ENCODE results near the gene HHLA2. TPM values are rescaled to one million over a fixed set of nuclear protein-coding genes. Genes with fewer than 3 reads are reported as not detected.

Gene HHLA2
- polyA plus RNA-seq, 3 donors, result 0.08 to 0.25 TPM; not detected in 1

- WGBS, 3 donors, result 87 to 93% (median 91%) methylated on average over 7 of the region's 7 CpGs
- no peak overlapping the region for H3K27ac ChIP-seq (ENCODE audit: low read depth, low read length)
Observed at GRCh38 chr3:108380128-108380795, 83.9 kb downstream of the HHLA2 start.

DNA sequence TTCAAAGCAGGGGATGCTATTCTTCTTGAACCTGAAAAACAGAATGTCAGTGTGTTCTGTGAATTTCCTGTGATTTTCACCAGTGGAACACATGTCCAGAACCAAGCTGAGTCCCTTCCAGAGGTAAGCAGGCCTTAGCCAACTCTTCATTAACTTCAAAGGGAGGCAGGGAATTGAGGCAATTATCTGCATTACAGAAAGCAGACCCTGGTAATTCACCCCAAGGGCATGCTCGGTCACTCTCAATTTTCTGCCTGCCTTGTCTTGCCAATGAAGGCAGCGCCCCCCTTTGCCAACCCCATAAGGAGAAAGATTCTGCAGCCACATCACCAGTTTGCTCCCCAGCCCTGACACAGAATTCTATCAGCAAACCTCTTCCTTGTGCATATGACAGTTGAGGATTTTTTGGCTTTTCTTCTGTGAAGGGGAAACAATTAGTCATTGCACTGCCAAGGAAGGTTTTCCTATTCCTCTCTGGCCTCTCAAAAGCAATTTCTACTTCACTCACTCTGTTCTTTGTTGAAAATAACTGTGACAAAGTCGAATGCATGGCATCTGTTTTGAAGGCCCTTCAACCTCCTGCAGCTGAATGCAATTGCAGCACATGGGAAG, 85.3 kb downstream of the HHLA2 start:
- WGBS, 3 donors, result 64 to 74% (median 65%) methylated on average over 3 of the region's 3 CpGs
- no peak overlapping the region for H3K27ac ChIP-seq (ENCODE audit: low read depth, low read length)

GRCh38 chr3:108383306-108383705, 87.0 kb downstream of the HHLA2 start:
- no peak overlapping the region for H3K27ac ChIP-seq (ENCODE audit: low read depth, low read length)

DNA sequence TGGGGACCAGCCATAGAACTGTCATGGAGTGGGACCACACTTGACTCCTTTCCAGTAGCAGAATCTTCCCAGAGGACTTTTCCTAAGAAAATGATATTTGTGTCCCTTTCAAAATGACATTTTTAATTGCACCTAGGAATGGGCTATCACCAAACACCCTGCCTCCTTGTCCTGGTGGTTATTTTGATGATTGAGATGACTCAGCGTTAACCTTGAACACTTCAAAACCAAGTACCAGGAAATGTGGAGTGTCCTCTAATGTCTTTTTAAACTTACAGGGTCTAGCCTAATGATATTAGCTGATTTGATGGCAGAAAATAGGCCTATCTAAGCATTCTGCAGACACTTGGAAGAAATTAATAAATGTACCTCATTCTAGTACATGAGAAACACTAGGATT, 90.7 kb downstream of the HHLA2 start:
- no peak overlapping the region for H3K27ac ChIP-seq (ENCODE audit: low read depth, low read length)
- 88 to 95% (median 94%) methylated on average over 1 of the region's 1 CpG for WGBS, 3 donors

GRCh38 chr3:108388136-108389132, 92.1 kb downstream of the HHLA2 start:
- no peak overlapping the region for H3K27ac ChIP-seq (ENCODE audit: low read depth, low read length)
- WGBS, 3 donors, result 52 to 77% (median 72%) methylated on average over 12 of the region's 12 CpGs

- 58 to 79% (median 70%) methylated on average over 1 of the region's 1 CpG for WGBS, 3 donors
- no peak overlapping the region for H3K27ac ChIP-seq (ENCODE audit: low read depth, low read length)
Observed at GRCh38 chr3:108389372-108389771, 93.0 kb downstream of the HHLA2 start.

DNA sequence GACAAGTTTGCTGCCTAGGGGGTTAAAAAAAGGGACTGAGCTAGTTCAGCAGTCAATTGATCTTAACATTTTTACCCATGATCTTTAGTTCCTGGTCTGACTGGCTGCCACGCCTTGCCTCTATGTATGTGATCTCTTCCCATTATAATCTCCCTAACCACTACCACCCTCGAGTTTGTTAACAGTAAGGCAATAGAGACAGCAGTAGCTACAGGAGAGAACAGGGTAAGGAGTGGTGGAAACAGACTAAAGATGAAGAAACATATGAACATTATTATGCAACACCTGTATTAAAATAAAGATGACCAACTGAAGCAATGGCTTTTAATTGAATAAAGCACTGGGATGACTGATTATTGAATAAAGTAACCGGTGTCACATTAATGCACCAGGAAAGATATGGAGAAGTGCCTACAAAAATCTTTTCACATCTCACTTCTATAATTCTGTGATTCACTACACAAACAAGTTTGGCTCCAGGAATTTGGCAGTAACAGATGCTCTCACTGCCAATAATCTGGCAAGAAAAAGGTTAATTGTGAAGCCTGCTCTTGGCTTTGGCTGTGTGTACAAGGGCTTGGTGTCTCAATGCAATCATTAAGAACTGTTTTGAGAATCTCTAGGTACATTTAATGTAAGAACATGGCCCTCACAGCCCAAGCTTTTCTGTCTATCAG, 95.7 kb downstream of the HHLA2 start:
- no peak overlapping the region for H3K27ac ChIP-seq (ENCODE audit: low read depth, low read length)
- WGBS, 3 donors, result 65 to 72% (median 69%) methylated on average over 3 of the region's 3 CpGs

- 64 to 67% (median 65%) methylated on average over 3 of the region's 3 CpGs for WGBS, 3 donors
- H3K27ac ChIP-seq (ENCODE audit: low read depth, low read length), result no peak overlapping the region
Observed at GRCh38 chr3:108393128-108393900, 97.0 kb downstream of the HHLA2 start.

GRCh38 chr3:108394016-108394415, 97.7 kb downstream of the HHLA2 start:
- no peak overlapping the region for H3K27ac ChIP-seq (ENCODE audit: low read depth, low read length)
- 90 to 98% (median 93%) methylated on average over 2 of the region's 2 CpGs for WGBS, 3 donors

GRCh38 chr3:108394563-108394962, 98.2 kb downstream of the HHLA2 start:
- WGBS, 3 donors, result 51 to 80% (median 55%) methylated on average over 3 of the region's 3 CpGs
- no peak overlapping the region for H3K27ac ChIP-seq (ENCODE audit: low read depth, low read length)

DNA sequence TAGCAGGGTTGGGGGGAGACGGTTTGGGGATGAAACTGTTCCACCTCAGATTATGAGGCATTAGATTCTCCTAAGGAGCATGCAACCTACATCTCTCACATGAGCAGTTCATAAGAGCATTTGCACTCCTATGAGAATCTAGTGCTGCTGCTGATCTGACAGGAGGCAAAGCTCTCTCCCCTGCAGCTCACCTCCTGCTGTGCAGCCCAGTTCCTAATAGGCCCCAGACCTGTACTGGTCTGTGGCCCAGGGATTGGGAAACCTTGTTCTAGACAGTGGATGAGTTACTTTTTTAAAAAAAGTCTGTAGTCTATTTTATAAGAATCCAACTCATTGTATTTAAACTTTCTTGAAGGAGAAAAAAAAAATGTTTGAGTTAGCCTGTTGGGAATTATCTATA, 100.0 kb downstream of the HHLA2 start:
- WGBS, 3 donors, result 84 to 92% (median 91%) methylated on average over 1 of the region's 1 CpG
- H3K27ac ChIP-seq (ENCODE audit: low read depth, low read length), result no peak overlapping the region

- no peak overlapping the region for H3K27ac ChIP-seq (ENCODE audit: low read depth, low read length)
- WGBS, 3 donors, result 95 to 96% (median 95%) methylated on average over 6 of the region's 6 CpGs
Observed at GRCh38 chr3:108398510-108398909, 102.2 kb downstream of the HHLA2 start.

DNA sequence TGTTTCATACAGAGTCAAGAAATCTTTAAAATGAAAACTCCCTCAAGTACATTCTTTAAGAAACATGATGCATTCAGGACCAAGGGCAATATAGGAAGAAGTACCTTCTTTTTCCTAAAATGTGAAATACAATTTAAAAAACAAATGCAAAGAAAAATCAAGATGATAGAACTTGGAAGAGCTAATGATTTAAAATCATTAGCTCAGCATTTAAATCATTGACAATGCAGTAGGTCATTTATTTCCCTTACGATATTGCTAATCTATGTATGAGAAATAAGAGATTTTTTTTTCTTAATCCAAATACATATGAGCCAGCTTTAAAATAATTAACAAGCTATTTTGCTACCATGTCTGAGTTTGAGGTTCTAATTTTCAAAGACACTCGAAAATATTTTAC, 105.5 kb downstream of the HHLA2 start:
- 93 to 95% (median 95%) methylated on average over 2 of the region's 2 CpGs for WGBS, 3 donors
- no peak overlapping the region for H3K27ac ChIP-seq (ENCODE audit: low read depth, low read length)

- WGBS, 3 donors, result 25 to 80% (median 66%) methylated on average over 1 of the region's 1 CpG
- no peak overlapping the region for H3K27ac ChIP-seq (ENCODE audit: low read depth, low read length)
Observed at GRCh38 chr3:108403198-108403597, 106.8 kb downstream of the HHLA2 start.

DNA sequence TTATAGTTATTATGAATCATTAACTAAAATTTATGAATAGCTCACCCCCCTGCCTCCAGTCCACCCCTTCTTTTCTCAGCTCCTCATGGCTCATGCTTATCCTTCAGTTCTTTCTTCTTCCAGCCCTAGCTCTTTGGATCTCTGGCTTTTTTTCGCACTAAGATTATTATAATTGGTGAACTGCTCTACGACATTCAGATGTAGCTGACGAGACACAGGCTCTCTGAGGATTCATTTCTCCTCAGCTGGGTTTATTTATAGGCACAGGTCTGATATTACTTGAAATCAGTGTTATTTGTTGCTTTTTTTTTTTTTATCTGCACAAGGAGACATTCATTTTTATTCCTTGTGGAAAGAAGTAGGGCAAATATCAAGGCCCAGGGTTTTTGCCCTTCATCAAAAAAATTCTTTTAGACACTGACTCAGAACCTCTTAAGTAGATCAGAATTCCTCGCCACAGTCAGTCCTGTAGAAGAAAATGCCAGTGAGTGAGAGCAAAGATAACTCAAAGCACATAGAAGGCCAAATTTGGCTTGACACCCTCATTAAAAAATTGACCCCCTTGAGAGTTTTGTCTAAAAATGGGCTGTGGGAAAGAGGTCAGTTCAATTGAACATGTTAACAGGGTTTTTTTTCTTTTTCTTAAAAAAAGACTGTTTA, 107.5 kb downstream of the HHLA2 start:
- no peak overlapping the region for H3K27ac ChIP-seq (ENCODE audit: low read depth, low read length)
- WGBS, 3 donors, result 79 to 90% (median 84%) methylated on average over 4 of the region's 4 CpGs

GRCh38 chr3:108404368-108404767, 108.0 kb downstream of the HHLA2 start:
- 30 to 74% (median 64%) methylated on average over 2 of the region's 2 CpGs for WGBS, 3 donors
- no peak overlapping the region for H3K27ac ChIP-seq (ENCODE audit: low read depth, low read length)

- WGBS, 3 donors, result 56 to 87% (median 73%) methylated on average over 3 of the region's 3 CpGs
- no peak overlapping the region for H3K27ac ChIP-seq (ENCODE audit: low read depth, low read length)
Observed at GRCh38 chr3:108406063-108406660, 109.8 kb downstream of the HHLA2 start.
